HFFc6 (cell line): ENCODE data around the gene TLX2. TPM values are rescaled to one million over a fixed set of nuclear protein-coding genes. Genes with fewer than 3 reads are reported as not detected.

Source experiments
- DNase-seq: peaks from one replicate; pipeline ENCODE4 v3.0.0-alpha.2; 2018
- H3K27ac Mint-ChIP-seq: 2 replicates; pipeline ENCODE4 v1.8.0; 2020; ENCODE audit warnings: mild to moderate bottlenecking, mixed read lengths
- H3K27me3 Mint-ChIP-seq: 2 replicates; pipeline ENCODE4 v1.8.0; 2021; ENCODE audit warnings: mild to moderate bottlenecking, moderate library complexity, mixed read lengths; ENCODE audit not compliant: insufficient read depth
- H3K36me3 Mint-ChIP-seq: 2 replicates; pipeline ENCODE4 v1.8.0; 2021; ENCODE audit warnings: low read depth, mixed read lengths
- H3K4me1 Mint-ChIP-seq: 2 replicates; pipeline ENCODE4 v1.8.0; 2020; ENCODE audit warnings: low read depth, mixed read lengths
- H3K4me3 Mint-ChIP-seq: 2 replicates; pipeline ENCODE4 v1.8.0; 2020; ENCODE audit warnings: mild to moderate bottlenecking, moderate library complexity, mixed read lengths
- H3K9me3 Mint-ChIP-seq: 2 replicates; pipeline ENCODE4 v1.8.0; 2020; ENCODE audit warnings: mild to moderate bottlenecking, mixed read lengths
- CTCF ChIP-seq: fragments of 200-600 bp; sonication (generic); IDR thresholded peaks from 2 replicates; pipeline ENCODE4 v1.5.0; 2021; ENCODE audit warnings: antibody characterized with exemption, mild to moderate bottlenecking
- total RNA-seq, 6 experiments: library from RNA; stranded (reverse); fragmentation: NEBNext Ultra II Directional; extraction: Animal tissue kit (Norgen Biotek cat#: 25700); gene quantifications; 2 replicates in 1 of 6; 3 replicates in 5 of 6; pipeline ENCODE4 v1.2.3, GENCODE V29; 2021

Gene TLX2
- total RNA-seq, 6 experiments from 2014 or later: 0.17 to 0.31 (median 0.21) TPM

GRCh38 chr2:74564222-74564621, 50.0 kb downstream of the TLX2 start:
- H3K4me1 Mint-ChIP-seq: peaks cover 84% of the 10 kb centered on the region
- no peak for TF ChIP-seq CTCF
- no peaks in the 10 kb centered on the region for H3K36me3 Mint-ChIP-seq
- peak overlapping the region; percentile 57 for H3K27ac Mint-ChIP-seq
- DNase-seq: peak; percentile 41
- H3K4me3 Mint-ChIP-seq: peak overlapping the region; percentile 35; the same call in 1 of the 2 replicates
- no peaks in the 10 kb centered on the region for H3K27me3 Mint-ChIP-seq
- no peaks in the 10 kb centered on the region for H3K9me3 Mint-ChIP-seq

- H3K27me3 Mint-ChIP-seq: no peaks in the 10 kb centered on the region
- peaks cover 72% of the 10 kb centered on the region for H3K4me1 Mint-ChIP-seq
- H3K4me3 Mint-ChIP-seq: peak overlapping the region; percentile 60
- TF ChIP-seq CTCF: no peak
- no peaks in the 10 kb centered on the region for H3K9me3 Mint-ChIP-seq
- H3K36me3 Mint-ChIP-seq: no peaks in the 10 kb centered on the region
- H3K27ac Mint-ChIP-seq: peak overlapping the region; percentile 64
- DNase-seq: no peak
These were observed 52.0 kb downstream of the TLX2 start for GRCh38 chr2:74566076-74566753.

- H3K36me3 Mint-ChIP-seq: no peaks in the 10 kb centered on the region
- H3K27ac Mint-ChIP-seq: peak overlapping the region; percentile 64
- no peaks in the 10 kb centered on the region for H3K9me3 Mint-ChIP-seq
- H3K4me1 Mint-ChIP-seq: peaks cover 67% of the 10 kb centered on the region
- TF ChIP-seq CTCF: no peak
- H3K27me3 Mint-ChIP-seq: no peaks in the 10 kb centered on the region
- peak overlapping the region; percentile 60; the same call in 1 of the 2 replicates for H3K4me3 Mint-ChIP-seq
- DNase-seq: peak; percentile 94
These were observed 52.5 kb downstream of the TLX2 start for GRCh38 chr2:74566754-74567085.

Other genes starting within 250 kb of the TLX2 start
- gene SLC4A5, start 171.0 kb upstream of the TLX2 start, total RNA-seq: under 1 TPM in 3 of 6 experiments, not detected in 3; 0.19 to 0.40 (median 0.31) TPM
- 100 to 1,000 TPM; 222 to 286 (median 236) TPM for gene DCTN1, start 134.1 kb upstream of the TLX2 start, total RNA-seq
- gene C2orf81, start 92.8 kb upstream of the TLX2 start, total RNA-seq: 1 to 10 TPM in 5 of 6 experiments, under 1 TPM in 1; 0.53 to 2.3 (median 1.4) TPM
- gene WDR54, start 92.7 kb upstream of the TLX2 start, total RNA-seq: 10 to 100 TPM; 30.7 to 37.7 (median 33.4) TPM
- 10 to 100 TPM; 12.7 to 14.8 (median 13.6) TPM for gene RTKN, start 72.5 kb upstream of the TLX2 start, total RNA-seq
- gene INO80B, start 59.4 kb upstream of the TLX2 start, total RNA-seq: 10 to 100 TPM; 18.4 to 26.9 (median 21.4) TPM
- 10 to 100 TPM; 51.0 to 73.1 (median 56.7) TPM for gene WBP1, start 56.0 kb upstream of the TLX2 start, total RNA-seq
- gene MOGS, start 49.1 kb upstream of the TLX2 start, total RNA-seq: 10 to 100 TPM; 51.4 to 68.9 (median 62.5) TPM
- 100 to 1,000 TPM in 2 of 6 experiments, 10 to 100 TPM in 4; 74.5 to 120 (median 97.7) TPM for gene MRPL53, start 41.8 kb upstream of the TLX2 start, total RNA-seq
- gene CCDC142, start 31.5 kb upstream of the TLX2 start, total RNA-seq: 10 to 100 TPM in 4 of 6 experiments, 1 to 10 TPM in 2; 8.5 to 11.1 (median 10.2) TPM
- gene TTC31, start 31.4 kb upstream of the TLX2 start, total RNA-seq: 10 to 100 TPM; 14.3 to 17.4 (median 16.7) TPM
- gene LBX2, start 14.8 kb upstream of the TLX2 start, total RNA-seq: 1 to 10 TPM in 3 of 6 experiments, under 1 TPM in 3; 0.21 to 1.8 (median 1.2) TPM
- gene PCGF1, start 6.8 kb upstream of the TLX2 start, total RNA-seq: 10 to 100 TPM; 26.0 to 33.8 (median 29.3) TPM
- gene DQX1, start 11.8 kb downstream of the TLX2 start, total RNA-seq: under 1 TPM in 2 of 6 experiments, not detected in 4; 0.14 to 0.40 TPM
- gene AUP1, start 15.3 kb downstream of the TLX2 start, total RNA-seq: 100 to 1,000 TPM in 2 of 6 experiments, 10 to 100 TPM in 4; 81.0 to 119 (median 94.6) TPM
- 10 to 100 TPM; 29.7 to 43.3 (median 33.6) TPM for gene HTRA2, start 15.5 kb downstream of the TLX2 start, total RNA-seq
- 10 to 100 TPM; 59.4 to 76.5 (median 64.1) TPM for gene LOXL3, start 39.5 kb downstream of the TLX2 start, total RNA-seq
- gene DOK1, start 40.3 kb downstream of the TLX2 start, total RNA-seq: 10 to 100 TPM; 17.3 to 38.4 (median 31.5) TPM
- under 1 TPM in 5 of 6 experiments, not detected in 1; 0.14 to 0.38 (median 0.17) TPM for gene M1AP, start 133.9 kb downstream of the TLX2 start, total RNA-seq
- 10 to 100 TPM; 12.5 to 16.5 (median 14.4) TPM for gene SEMA4F, start 139.8 kb downstream of the TLX2 start, total RNA-seq